ENCODE results near the gene DEPDC1B. TPM values are rescaled to one million over a fixed set of nuclear protein-coding genes. Genes with fewer than 3 reads are reported as not detected.

The DEPDC1B gene
- polyA plus RNA-seq, 1 donor from 2014 or later: 7.1 TPM

DNA sequence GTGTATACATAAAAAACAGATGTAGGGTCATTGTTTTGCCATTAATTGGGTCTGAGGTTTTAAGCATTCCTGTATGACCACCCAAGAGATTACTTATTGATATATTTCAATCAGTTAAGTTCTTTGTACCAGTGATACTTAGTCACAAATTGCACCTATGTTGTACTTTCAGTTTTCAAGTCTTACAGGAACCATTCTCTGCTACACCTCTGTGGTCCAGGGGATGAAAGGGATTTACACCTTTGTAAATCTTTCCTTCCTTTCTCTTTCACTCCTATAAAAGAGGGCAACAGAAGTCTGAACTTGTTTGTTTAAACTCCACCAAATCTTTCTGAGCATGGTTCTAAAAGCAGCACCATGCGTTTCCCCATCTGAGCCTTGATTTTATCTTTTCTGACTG lies 86.1 kb downstream of the DEPDC1B start:
- H3K4me3 ChIP-seq (ENCODE audit: low read length): no peak overlapping the region
- H3K9me2 ChIP-seq (ENCODE audit: insufficient read depth, low read length): no peaks in the 10 kb centered on the region
- no peaks in the 10 kb centered on the region for H3K27me3 ChIP-seq (ENCODE audit: insufficient read depth, low read depth, low read length)
- no peaks in the 10 kb centered on the region for H3F3A ChIP-seq (ENCODE audit: insufficient read depth, low read length, poor library complexity, severe bottlenecking)
- no peak overlapping the region for H3K27ac ChIP-seq (ENCODE audit: low read length)
- H3K36me3 ChIP-seq (ENCODE audit: insufficient read depth, low read length): no peaks in the 10 kb centered on the region
- no peak for TF ChIP-seq EZH2 (IDR thresholded peaks at IDR 0.05; ENCODE audit: borderline replicate concordance, insufficient read depth, low read length, poor library complexity, severe bottlenecking)
- no peak for TF ChIP-seq SMC3 (conservative IDR thresholded peaks at IDR 0.05; ENCODE audit: poor library complexity)
- no peak for TF ChIP-seq EP300 (conservative IDR thresholded peaks at IDR 0.05; ENCODE audit: poor library complexity, severe bottlenecking)
- TF ChIP-seq RAD21 (conservative IDR thresholded peaks at IDR 0.05): no peak
- TF ChIP-seq POLR2AphosphoS5 (IDR thresholded peaks at IDR 0.05): no peak
- no peak for TF ChIP-seq REST (IDR thresholded peaks at IDR 0.05; ENCODE audit: borderline replicate concordance)
- TF ChIP-seq, protein P1, sequence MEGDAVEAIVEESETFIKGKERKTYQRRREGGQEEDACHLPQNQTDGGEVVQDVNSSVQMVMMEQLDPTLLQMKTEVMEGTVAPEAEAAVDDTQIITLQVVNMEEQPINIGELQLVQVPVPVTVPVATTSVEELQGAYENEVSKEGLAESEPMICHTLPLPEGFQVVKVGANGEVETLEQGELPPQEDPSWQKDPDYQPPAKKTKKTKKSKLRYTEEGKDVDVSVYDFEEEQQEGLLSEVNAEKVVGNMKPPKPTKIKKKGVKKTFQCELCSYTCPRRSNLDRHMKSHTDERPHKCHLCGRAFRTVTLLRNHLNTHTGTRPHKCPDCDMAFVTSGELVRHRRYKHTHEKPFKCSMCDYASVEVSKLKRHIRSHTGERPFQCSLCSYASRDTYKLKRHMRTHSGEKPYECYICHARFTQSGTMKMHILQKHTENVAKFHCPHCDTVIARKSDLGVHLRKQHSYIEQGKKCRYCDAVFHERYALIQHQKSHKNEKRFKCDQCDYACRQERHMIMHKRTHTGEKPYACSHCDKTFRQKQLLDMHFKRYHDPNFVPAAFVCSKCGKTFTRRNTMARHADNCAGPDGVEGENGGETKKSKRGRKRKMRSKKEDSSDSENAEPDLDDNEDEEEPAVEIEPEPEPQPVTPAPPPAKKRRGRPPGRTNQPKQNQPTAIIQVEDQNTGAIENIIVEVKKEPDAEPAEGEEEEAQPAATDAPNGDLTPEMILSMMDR (IDR thresholded peaks at IDR 0.05; ENCODE audit: poor library complexity, severe bottlenecking): no peak
- no peak for TF ChIP-seq MXI1 (conservative IDR thresholded peaks at IDR 0.05; ENCODE audit: poor library complexity, severe bottlenecking)
- TF ChIP-seq TAF1 (IDR thresholded peaks at IDR 0.05; ENCODE audit: low read depth): no peak
- H3K79me2 ChIP-seq (replicated peaks; ENCODE audit: insufficient read depth, low read length): no peaks in the 10 kb centered on the region
- H3K9ac ChIP-seq (ENCODE audit: low read length): no peak overlapping the region
- H3K4me2 ChIP-seq (ENCODE audit: low read length): no peak overlapping the region
- no peak overlapping the region for H2AFZ ChIP-seq (ENCODE audit: low read depth, low read length)
- no peaks in the 10 kb centered on the region for H3K9me3 ChIP-seq (ENCODE audit: low read length)
- no peaks in the 10 kb centered on the region for H4K20me1 ChIP-seq (ENCODE audit: insufficient read depth)

DNA sequence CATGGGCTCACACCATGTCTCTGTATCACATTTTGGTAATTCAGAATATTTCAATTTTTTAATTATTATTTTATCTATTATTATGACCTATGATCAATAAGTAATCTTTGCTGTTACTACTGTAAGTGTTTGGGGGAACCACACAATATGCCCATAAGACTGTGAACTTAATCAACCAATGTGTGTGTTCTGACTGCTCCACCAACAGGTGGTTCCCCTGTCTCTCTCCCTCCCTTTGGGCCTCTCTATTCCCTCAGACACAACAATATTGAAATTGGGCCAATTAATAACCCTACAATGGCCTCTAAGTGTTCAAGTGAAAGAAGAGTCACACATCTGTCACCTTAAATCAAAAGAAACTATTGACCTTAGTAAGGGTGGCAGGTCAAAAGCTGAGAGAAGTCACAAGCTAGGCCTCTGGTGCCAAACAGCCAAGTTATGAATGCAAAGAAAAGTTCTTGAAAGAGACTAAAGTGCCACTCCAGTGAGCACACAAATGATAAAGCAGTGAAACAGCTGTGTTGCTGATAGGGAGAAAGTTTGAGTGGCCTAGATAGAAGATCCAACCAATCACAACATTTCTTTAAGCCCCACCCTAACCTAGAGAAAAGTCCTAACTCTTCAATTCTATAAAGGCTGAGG lies 88.7 kb downstream of the DEPDC1B start:
- Histone ChIP-seq H3K4me3 (ENCODE audit: low read length) (no peak overlapping the region), H3K4me2 (ENCODE audit: low read length) (no peak overlapping the region), H3K79me2 (replicated peaks; ENCODE audit: insufficient read depth, low read length) (no peaks in the 10 kb centered on the region), H3F3A (ENCODE audit: insufficient read depth, low read length, poor library complexity, severe bottlenecking) (no peaks in the 10 kb centered on the region), H2AFZ (ENCODE audit: low read depth, low read length) (no peak overlapping the region), H3K9me2 (ENCODE audit: insufficient read depth, low read length) (no peaks in the 10 kb centered on the region), H4K20me1 (ENCODE audit: insufficient read depth) (no peaks in the 10 kb centered on the region), H3K9me3 (ENCODE audit: low read length) (no peaks in the 10 kb centered on the region), H3K27ac (ENCODE audit: low read length) (no peak overlapping the region), H3K36me3 (ENCODE audit: insufficient read depth, low read length) (no peaks in the 10 kb centered on the region), H3K9ac (ENCODE audit: low read length) (no peak overlapping the region), H3K27me3 (ENCODE audit: insufficient read depth, low read depth, low read length) (no peaks in the 10 kb centered on the region)
- TF ChIP-seq EP300 (conservative IDR thresholded peaks at IDR 0.05; ENCODE audit: poor library complexity, severe bottlenecking) (no peak), POLR2AphosphoS5 (IDR thresholded peaks at IDR 0.05) (no peak), TAF1 (IDR thresholded peaks at IDR 0.05; ENCODE audit: low read depth) (no peak), SMC3 (conservative IDR thresholded peaks at IDR 0.05; ENCODE audit: poor library complexity) (no peak)
- TF ChIP-seq, protein P1 (IDR thresholded peaks at IDR 0.05; ENCODE audit: poor library complexity, severe bottlenecking): no peak

All from neural cell (in vitro differentiated cells).